ENCODE measurements around the gene GRM5.
A peak's percentile ranks its signal among the peaks of the same experiment; 100 is the strongest.

Gene GRM5

GRCh38 chr11:88529426-88529825 lies 536.4 kb downstream of the GRM5 start:
- DNase-seq (ENCODE audit: low read depth): no peak
- TF ChIP-seq, protein P1, sequence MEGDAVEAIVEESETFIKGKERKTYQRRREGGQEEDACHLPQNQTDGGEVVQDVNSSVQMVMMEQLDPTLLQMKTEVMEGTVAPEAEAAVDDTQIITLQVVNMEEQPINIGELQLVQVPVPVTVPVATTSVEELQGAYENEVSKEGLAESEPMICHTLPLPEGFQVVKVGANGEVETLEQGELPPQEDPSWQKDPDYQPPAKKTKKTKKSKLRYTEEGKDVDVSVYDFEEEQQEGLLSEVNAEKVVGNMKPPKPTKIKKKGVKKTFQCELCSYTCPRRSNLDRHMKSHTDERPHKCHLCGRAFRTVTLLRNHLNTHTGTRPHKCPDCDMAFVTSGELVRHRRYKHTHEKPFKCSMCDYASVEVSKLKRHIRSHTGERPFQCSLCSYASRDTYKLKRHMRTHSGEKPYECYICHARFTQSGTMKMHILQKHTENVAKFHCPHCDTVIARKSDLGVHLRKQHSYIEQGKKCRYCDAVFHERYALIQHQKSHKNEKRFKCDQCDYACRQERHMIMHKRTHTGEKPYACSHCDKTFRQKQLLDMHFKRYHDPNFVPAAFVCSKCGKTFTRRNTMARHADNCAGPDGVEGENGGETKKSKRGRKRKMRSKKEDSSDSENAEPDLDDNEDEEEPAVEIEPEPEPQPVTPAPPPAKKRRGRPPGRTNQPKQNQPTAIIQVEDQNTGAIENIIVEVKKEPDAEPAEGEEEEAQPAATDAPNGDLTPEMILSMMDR (conservative IDR thresholded peaks at IDR 0.05; ENCODE audit: low read depth, low read length): no peak
- H3K4me3 ChIP-seq (ENCODE audit: low read depth, low read length): no peak overlapping the region

DNA sequence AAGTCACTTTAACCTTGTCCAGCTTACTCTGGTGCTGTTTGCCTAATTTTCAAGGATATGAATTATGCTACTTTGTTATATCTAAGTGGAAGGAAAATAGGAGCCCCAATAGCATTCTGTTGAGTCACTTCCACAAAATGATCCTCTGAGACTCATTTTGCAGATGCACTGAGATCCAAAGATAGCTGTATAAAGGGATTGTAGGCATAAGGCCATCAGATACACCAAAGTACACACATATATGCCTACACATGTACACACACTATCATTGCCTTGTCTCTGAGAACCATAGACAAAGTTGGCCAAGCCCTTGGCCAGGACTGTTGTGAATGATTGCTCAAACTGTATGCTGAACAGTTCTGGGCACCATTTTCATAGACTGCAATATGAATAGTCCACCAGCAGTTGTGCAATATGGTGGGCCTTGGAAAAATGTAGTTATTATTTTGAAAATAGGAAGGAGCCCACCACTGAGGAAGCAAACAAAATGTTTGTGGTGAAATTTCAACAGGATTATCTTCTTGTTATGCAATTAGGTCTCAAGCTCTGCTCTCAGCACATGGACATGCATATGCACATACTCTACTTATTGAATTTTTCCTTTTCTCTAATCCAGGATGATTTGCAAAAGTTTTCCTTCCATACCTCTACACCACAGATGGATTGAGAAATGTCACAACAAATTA lies 542.3 kb downstream of the GRM5 start:
- no peak overlapping the region for H3K4me3 ChIP-seq (ENCODE audit: low read depth, low read length)
- peak; percentile 43 for DNase-seq (ENCODE audit: low read depth)
- TF ChIP-seq, protein P1 (conservative IDR thresholded peaks at IDR 0.05; ENCODE audit: low read depth, low read length): no peak

GRCh38 chr11:88522624-88523385 lies 543.0 kb downstream of the GRM5 start:
- TF ChIP-seq, protein P1 (conservative IDR thresholded peaks at IDR 0.05; ENCODE audit: low read depth, low read length): no peak
- peak; percentile 13 for DNase-seq (ENCODE audit: low read depth)
- no peak overlapping the region for H3K4me3 ChIP-seq (ENCODE audit: low read depth, low read length)

GRCh38 chr11:88521799-88522201 lies 544.0 kb downstream of the GRM5 start:
- TF ChIP-seq, protein P1 (conservative IDR thresholded peaks at IDR 0.05; ENCODE audit: low read depth, low read length): no peak
- no peak for DNase-seq (ENCODE audit: low read depth)
- no peak overlapping the region for H3K4me3 ChIP-seq (ENCODE audit: low read depth, low read length)

DNA sequence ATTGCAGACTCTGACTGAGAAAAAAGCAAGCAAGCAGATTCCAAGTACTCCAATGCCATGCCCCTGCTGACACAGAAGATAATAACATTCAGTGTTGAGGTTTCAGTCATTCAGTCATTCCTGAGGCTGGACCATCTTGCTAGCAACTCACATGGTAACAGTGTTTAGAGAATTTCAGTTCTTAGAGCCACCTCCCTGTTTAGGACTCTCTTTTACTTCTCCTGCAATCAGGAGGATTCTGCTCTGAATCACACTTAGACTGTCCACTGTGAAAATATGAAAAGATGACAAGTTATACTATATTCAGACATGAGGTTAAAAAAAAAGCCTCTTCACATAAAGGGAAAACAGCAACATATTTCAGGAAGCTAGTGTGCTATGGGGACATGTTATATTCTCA lies 544.4 kb downstream of the GRM5 start:
- peak; percentile 68 for DNase-seq (ENCODE audit: low read depth)
- TF ChIP-seq, protein P1 (conservative IDR thresholded peaks at IDR 0.05; ENCODE audit: low read depth, low read length): no peak

GRCh38 chr11:88520391-88520790 lies 545.4 kb downstream of the GRM5 start:
- peak; percentile 63 for DNase-seq (ENCODE audit: low read depth)
- no peak overlapping the region for H3K4me3 ChIP-seq (ENCODE audit: low read depth, low read length)
- TF ChIP-seq, protein P1 (conservative IDR thresholded peaks at IDR 0.05; ENCODE audit: low read depth, low read length): no peak

More for the DNA sequence above, 544.4 kb downstream of the GRM5 start:
- no peak overlapping the region for H3K4me3 ChIP-seq (ENCODE audit: low read depth, low read length)

Data from choroid plexus epithelial cell (primary cell).